Ascending aorta (tissue), 2 donors: Measurements from ENCODE around the gene REG1A. TPM values are rescaled to one million over a fixed set of nuclear protein-coding genes. Genes with fewer than 3 reads are reported as not detected.

Experiments used
- DNase-seq, 2 donors: peaks; one replicate each; pipeline ENCODE4 v3.0.0-alpha.2; 2019; ENCODE audit warnings: low spot score in 2 of 2
- H3K27ac ChIP-seq, 2 donors: fragments of 200-600 bp; sonication (generic); one replicate each; pipeline ENCODE4 v1.5.1; 2016 to 2017; ENCODE audit warnings: mild to moderate bottlenecking in 1 of 2
- H3K27me3 ChIP-seq: fragments of 200-600 bp; sonication (generic); one replicate; pipeline ENCODE4 v1.5.1; 2017
- H3K36me3 ChIP-seq, 2 donors: fragments of 200-600 bp; sonication (generic); one replicate each; pipeline ENCODE4 v1.5.1; 2016
- H3K4me1 ChIP-seq, 2 donors: fragments of 200-600 bp; sonication (generic); one replicate each; pipeline ENCODE4 v1.5.1; 2016 to 2017; ENCODE audit warnings: mild to moderate bottlenecking in 1 of 2
- H3K4me3 ChIP-seq, 2 donors: fragments of 200-600 bp; sonication (generic); one replicate each; pipeline ENCODE4 v1.5.1; 2016 to 2017; ENCODE audit warnings: mild to moderate bottlenecking in 1 of 2
- H3K9me3 ChIP-seq, 2 donors: fragments of 200-600 bp; sonication (generic); one replicate each; pipeline ENCODE4 v1.5.1; 2016
- CTCF ChIP-seq, 3 experiments: fragments of 200-600 bp in 2 of 3; fragments of 450-650 bp in 1 of 3; sonication (generic) in 2 of 3; IDR thresholded peaks; one replicate each; pipeline ENCODE4 v1.5.1; 2016 to 2019; ENCODE audit warnings: antibody characterized with exemption in 3 of 3, mild to moderate bottlenecking in 1 of 3, moderate library complexity in 1 of 3
- intact Hi-C: fragments of 100-400 bp; cut with DNase I; formaldehyde crosslinking; loops from one replicate; pipeline ENCODE4 v1.15.1; 2023
- total RNA-seq: library from RNA; depleted of rRNA; stranded (reverse); fragments of >200 nt; gene quantifications from one replicate; pipeline ENCODE4 v1.1.0, GENCODE V29; 2016

Gene REG1A
- total RNA-seq, 1 donor from 2014 or later, result 0.96 TPM

DNA sequence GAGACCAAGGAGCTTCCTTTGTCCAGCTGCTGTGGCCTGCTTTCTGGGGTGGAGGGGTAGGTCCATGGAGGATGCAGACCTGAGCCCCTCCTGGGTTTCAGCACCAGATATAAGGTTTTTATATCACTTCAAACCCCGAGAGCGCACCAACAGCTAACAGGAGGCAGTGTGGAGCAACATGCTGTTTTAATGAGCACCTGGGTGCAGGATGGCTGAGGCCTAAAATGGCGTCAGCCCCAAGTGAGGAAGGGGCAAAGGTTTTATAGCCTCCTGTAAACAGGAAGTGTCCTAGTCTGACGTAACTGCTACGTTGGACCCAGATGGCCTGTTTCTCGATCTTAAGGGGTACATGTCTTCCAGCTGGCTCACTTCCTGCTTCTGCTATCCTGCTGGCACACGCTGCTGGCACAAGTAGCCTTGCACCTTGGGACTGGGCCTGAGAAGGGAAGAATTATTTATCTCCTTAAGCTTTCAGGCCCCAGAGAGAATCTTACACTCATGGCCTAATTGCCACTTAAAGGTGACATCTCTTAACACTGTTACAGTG is 21.1 kb upstream of the REG1A start:
- Histone ChIP-seq H3K27me3 (no peaks in the 10 kb centered on the region), H3K4me1 (no peaks in the 10 kb centered on the region), H3K27ac (no peak overlapping the region), H3K9me3 (peaks cover 0 to 3% of the 10 kb centered on the region in 2 donors), H3K36me3 (no peaks in the 10 kb centered on the region), H3K4me3 (no peak overlapping the region)
- TF ChIP-seq CTCF (IDR thresholded peaks at IDR 0.05), result no peak
- DNase-seq, result no peak
- intact Hi-C loops, result no loop called here

DNA sequence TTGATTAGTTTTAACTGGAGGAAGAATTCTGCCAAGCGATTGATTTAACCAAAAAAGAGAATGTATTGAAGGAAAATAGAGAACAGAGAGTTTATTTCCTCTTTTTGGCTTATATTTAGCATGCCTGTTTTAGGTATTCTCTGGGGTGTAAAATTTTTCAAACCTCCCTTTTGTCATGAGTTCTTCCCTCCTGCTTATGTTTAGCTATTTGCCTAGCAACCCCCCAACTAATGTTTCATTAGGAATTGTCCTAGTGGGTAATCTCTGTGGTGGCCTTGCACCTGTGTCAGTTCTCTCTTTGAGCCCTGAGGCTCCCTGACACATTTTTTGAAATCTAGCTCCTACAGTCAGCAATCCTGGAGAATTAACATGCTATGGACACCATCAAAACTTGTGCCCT is 20.0 kb upstream of the REG1A start:
- no peak overlapping the region for H3K27ac ChIP-seq
- intact Hi-C loops, result no loop called here
- H3K27me3 ChIP-seq, result no peaks in the 10 kb centered on the region
- peaks cover 0 to 3% of the 10 kb centered on the region in 2 donors for H3K9me3 ChIP-seq
- H3K36me3 ChIP-seq, result no peaks in the 10 kb centered on the region
- no peaks in the 10 kb centered on the region for H3K4me1 ChIP-seq
- DNase-seq, result no peak
- no peak for TF ChIP-seq CTCF (IDR thresholded peaks at IDR 0.05)
- no peak overlapping the region for H3K4me3 ChIP-seq

DNA sequence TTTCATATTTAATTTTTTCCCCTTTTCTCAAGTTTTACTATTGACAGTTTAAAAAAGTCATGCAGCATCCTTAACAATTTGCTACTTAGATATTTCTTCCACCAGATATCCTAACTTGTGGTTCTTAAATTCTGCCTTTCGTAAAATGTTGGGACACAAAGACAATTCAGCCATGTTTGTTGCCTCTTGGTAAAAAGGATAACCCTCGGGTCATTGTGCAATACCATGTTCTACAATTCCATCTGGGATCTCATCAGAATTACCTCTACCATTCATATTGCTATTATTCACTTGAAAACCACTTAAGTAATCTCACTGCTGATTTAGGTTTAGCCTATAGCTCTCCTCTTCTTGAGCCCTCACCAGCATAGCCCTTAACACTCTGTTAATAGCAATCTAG is 19.3 kb upstream of the REG1A start:
- H3K27ac ChIP-seq, result no peak overlapping the region
- H3K27me3 ChIP-seq, result no peaks in the 10 kb centered on the region
- no peaks in the 10 kb centered on the region for H3K36me3 ChIP-seq
- no peaks in the 10 kb centered on the region for H3K4me1 ChIP-seq
- peaks cover 0 to 3% of the 10 kb centered on the region in 2 donors for H3K9me3 ChIP-seq
- no peak for TF ChIP-seq CTCF (IDR thresholded peaks at IDR 0.05)
- H3K4me3 ChIP-seq, result no peak overlapping the region
- DNase-seq, result no peak
- intact Hi-C loops, result no loop called here

DNA sequence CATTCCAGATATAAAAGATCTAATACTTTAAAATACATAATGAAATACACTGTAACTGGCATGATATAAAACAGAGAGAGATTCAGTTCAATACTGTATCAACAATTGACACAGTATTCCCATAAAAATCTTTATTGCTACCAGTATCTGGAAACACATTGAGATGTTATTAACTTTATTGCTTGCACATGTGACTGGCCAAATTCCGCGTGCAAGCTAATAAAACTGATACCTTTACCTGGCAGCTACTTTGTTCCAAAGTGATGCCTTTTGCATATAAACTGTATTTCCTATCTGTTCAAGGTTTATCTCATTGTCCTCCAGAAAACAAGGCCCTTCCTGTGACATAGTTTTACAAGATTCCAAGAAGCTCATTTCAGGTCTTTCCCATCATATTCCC is 17.1 kb upstream of the REG1A start:
- Histone ChIP-seq H3K27me3 (no peaks in the 10 kb centered on the region), H3K4me1 (no peaks in the 10 kb centered on the region), H3K4me3 (no peak overlapping the region), H3K9me3 (peaks cover 0 to 3% of the 10 kb centered on the region in 2 donors), H3K36me3 (no peaks in the 10 kb centered on the region), H3K27ac (no peak overlapping the region)
- DNase-seq, result no peak
- intact Hi-C loops, result no loop called here
- no peak for TF ChIP-seq CTCF (IDR thresholded peaks at IDR 0.05)

DNA sequence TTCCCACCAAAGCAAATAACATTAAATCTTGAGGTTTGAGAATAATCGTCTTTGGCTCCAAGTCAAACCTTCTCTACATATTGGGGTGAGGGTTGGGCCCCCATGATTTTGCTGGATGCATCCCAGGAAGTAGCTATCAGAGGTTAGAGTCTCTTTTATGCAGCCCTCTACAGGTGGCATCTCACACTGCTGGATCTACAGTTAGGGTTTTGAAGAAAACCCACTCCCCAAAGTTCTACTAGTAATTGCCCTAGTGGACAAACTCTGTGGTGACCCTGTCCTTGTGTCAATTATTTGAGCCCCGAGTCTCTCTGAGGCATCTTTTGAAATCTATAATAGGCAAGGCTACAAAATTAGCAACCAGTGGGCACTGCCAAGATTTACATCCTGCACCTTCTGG is 15.0 kb upstream of the REG1A start:
- no peak for DNase-seq
- Histone ChIP-seq H3K36me3 (no peaks in the 10 kb centered on the region), H3K4me3 (no peak overlapping the region)

More for the DNA sequence above, 15.0 kb upstream of the REG1A start:
- Histone ChIP-seq H3K27me3 (no peaks in the 10 kb centered on the region), H3K27ac (no peak overlapping the region), H3K4me1 (no peaks in the 10 kb centered on the region), H3K9me3 (peaks cover 0 to 3% of the 10 kb centered on the region in 2 donors)
- intact Hi-C loops, result no loop called here
- TF ChIP-seq CTCF (IDR thresholded peaks at IDR 0.05), result no peak
